VCaP (cell line): ENCODE measurements around the gene GALNT18.

ENCODE experiments used
- H3K27ac ChIP-seq: fragments of 450-650 bp; 2 replicates; pipeline ENCODE4 v1.5.1; 2017
- TF ChIP-seq, protein P1 (sequence below): fragments of 450-650 bp; conservative IDR thresholded peaks from 2 replicates; pipeline ENCODE4 v1.5.1; 2017; ENCODE audit warnings: mild to moderate bottlenecking, moderate library complexity

Gene GALNT18

DNA sequence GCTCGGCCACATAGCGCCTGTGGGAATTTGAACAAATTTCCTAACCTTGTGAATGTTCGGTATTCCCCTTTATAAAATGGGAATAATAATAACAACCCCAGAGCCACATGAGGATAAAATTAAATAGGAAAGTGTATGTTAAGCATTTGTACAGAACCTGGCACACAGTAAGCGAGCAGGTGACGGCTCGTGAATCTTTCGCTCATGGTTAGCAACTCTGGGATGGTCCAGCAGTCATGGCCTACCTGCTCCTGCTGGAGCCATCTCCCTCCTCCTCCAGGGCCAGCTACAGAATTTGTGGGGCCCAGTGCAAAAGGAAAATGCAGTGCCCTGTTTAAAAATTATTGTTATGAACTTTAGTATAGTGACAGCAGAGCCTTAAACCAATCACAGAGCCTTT lies 180.3 kb downstream of the GALNT18 start:
- TF ChIP-seq, protein P1, sequence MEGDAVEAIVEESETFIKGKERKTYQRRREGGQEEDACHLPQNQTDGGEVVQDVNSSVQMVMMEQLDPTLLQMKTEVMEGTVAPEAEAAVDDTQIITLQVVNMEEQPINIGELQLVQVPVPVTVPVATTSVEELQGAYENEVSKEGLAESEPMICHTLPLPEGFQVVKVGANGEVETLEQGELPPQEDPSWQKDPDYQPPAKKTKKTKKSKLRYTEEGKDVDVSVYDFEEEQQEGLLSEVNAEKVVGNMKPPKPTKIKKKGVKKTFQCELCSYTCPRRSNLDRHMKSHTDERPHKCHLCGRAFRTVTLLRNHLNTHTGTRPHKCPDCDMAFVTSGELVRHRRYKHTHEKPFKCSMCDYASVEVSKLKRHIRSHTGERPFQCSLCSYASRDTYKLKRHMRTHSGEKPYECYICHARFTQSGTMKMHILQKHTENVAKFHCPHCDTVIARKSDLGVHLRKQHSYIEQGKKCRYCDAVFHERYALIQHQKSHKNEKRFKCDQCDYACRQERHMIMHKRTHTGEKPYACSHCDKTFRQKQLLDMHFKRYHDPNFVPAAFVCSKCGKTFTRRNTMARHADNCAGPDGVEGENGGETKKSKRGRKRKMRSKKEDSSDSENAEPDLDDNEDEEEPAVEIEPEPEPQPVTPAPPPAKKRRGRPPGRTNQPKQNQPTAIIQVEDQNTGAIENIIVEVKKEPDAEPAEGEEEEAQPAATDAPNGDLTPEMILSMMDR, result no peak
- no peak overlapping the region for H3K27ac ChIP-seq

DNA sequence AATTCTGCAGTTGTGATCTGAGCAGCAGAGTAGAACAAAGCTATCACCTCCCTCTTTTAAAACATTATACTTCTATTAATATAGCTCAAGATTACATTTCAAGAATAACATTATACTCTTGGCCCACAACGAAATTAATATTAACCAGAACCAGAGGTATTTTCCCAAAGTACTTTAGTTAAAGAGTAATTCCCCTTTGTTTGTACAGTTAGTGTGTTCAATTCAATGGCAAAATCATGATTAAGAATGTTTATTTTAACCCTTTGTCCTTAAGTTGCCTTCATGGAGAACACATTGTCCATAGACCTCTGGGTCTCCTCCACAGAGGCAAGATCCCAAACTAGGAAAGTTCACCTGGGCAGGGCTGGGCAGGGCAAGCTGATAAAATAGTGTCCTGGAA lies 180.7 kb downstream of the GALNT18 start:
- H3K27ac ChIP-seq, result no peak overlapping the region
- TF ChIP-seq, protein P1, result no peak

DNA sequence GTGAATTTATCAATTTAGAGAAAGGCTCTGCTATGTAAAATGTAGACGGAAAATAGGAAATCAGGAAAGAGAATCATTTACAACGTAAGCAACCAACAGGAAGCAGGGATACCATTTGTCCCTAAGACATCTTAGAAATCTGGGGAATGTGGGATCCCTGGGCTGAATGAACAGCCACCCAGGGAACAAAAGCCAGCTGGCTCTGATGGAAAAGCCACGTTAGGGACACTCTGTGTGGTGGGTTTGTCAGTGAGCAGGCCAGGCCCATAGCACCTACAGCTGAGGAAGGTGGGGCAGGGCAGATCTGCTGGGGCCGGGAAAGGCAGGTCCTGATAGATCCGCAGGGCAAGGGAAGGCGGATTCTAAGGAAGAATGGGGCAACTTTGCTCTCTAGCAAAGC lies 181.7 kb downstream of the GALNT18 start:
- TF ChIP-seq, protein P1, result no peak
- no peak overlapping the region for H3K27ac ChIP-seq

DNA sequence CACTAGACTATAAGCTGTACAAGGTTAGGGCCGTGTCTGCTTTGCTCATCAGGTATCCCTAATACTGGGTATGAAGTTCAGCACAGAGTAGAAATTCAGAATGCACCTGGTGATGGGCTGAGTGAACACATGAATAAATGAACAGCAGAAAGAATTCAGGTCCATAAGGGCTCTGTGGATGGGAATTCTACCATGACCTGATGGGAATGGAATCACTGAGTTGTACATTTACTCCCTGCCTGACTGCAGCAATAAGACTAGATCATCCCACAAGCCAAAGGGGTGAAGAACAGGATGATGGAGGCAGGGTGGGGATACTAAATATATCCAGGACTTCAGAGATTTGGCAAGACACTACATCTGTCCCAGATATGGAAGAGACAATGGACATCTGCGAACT lies 182.2 kb downstream of the GALNT18 start:
- H3K27ac ChIP-seq, result no peak overlapping the region
- TF ChIP-seq, protein P1, result no peak

DNA sequence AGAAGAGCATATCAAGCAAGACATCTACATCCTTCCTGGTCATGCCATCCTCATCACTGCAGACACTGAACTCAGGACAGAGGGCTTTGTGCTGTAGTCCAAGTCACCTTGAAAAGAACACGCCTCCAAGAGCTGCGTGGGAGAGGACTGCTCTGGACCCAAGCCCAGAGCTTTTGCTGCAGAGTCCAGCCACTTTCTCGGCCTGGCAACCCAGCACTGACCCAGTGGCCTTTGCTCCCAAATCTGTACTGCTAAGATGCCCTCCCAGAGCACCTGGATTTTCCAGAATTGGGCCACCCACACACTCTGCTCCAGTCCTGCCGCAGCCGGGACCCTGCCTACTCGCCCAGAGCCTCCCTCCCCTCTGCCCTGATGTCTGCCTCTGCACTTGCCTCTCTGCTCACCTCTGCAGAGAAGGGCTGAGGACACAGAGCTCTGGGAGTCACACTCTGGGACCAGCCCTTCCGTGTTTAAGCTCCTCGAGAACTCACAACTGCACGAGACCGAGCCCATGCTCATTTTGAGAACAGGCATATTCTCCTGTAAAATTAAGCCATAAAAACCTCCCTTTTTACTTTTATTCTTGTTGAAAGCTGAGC lies 185.0 kb downstream of the GALNT18 start:
- TF ChIP-seq, protein P1, result no peak
- no peak overlapping the region for H3K27ac ChIP-seq

DNA sequence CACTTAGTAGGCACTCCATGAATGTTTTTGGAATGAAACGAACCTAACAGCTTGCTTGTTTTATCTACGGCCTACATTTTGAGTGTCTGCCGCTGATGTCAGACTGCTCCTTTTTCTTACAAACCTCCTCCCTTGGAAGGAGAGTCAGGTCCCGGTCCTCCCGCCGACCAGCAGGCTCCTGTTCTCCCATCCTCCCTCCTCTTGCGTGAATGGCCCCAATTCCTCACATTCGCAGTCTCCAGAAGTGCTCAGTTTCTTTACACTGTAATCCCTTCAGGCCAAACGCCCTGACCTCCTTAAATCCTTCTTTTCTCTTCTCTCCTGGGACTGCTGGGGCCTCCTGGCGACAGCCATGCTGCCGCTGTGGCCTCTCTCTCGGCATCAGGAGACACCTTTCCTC lies 186.2 kb downstream of the GALNT18 start:
- TF ChIP-seq, protein P1, result no peak
- H3K27ac ChIP-seq, result no peak overlapping the region

DNA sequence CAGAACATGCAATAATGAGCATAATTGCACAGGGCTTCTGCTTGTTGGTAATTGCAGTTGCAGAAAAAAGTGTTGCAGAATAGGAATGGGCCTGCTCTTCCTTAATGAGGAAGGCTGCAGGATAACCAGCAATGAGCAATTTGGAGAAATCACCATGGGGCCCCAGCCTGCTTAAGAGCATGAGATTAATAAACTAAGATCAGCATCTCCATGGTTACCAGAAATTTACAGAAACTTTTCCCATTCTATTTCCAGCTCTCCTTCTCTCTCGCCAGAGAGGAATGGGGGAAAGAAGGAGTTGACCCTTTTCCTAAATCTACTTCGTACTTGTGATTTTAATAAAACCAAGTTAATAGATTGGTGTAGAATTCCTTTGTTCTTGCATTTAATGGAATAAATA lies 187.8 kb downstream of the GALNT18 start:
- TF ChIP-seq, protein P1, result no peak
- H3K27ac ChIP-seq, result no peak overlapping the region
